GM12801 (cell line): Measurements from ENCODE around the gene TSPEAR.

Experiments used
- CTCF ChIP-seq: IDR thresholded peaks from one replicate; pipeline ENCODE4 v1.5.1; 2011; ENCODE audit warnings: control low read depth; ENCODE audit not compliant: insufficient read length; ENCODE audit errors: extremely low read depth

TSPEAR gene

GRCh38 chr21:44564099-44564498, 147.3 kb downstream of the TSPEAR start:
- TF ChIP-seq CTCF, result no peak

GRCh38 chr21:44558695-44559094, 152.7 kb downstream of the TSPEAR start, which contains the start of gene KRTAP10-3:
KRTAP10-3 (minus strand) TSS chr21:44558795; CDS start chr21:44558715, 80 bp downstream.
- no peak for TF ChIP-seq CTCF

- TF ChIP-seq CTCF, result no peak
Measured at GRCh38 chr21:44557491-44558328, 153.7 kb downstream of the TSPEAR start.

- no peak for TF ChIP-seq CTCF
Measured at GRCh38 chr21:44556879-44557278, 154.5 kb downstream of the TSPEAR start.

- no peak for TF ChIP-seq CTCF
Measured at GRCh38 chr21:44555200-44555875, 156.0 kb downstream of the TSPEAR start.

- TF ChIP-seq CTCF, result no peak
Measured at GRCh38 chr21:44552681-44553080, 158.7 kb downstream of the TSPEAR start.

- no peak for TF ChIP-seq CTCF
Measured at GRCh38 chr21:44552136-44552535, 159.2 kb downstream of the TSPEAR start.
